Mesothelial cell of epicardium (in vitro differentiated cells): Measurements from ENCODE around the gene ZNF497. TPM values are rescaled to one million over a fixed set of nuclear protein-coding genes. Genes with fewer than 3 reads are reported as not detected.

ENCODE experiments used
- DNase-seq, 2 experiments: peaks; one replicate each; pipeline ENCODE4 v3.0.0; 2021; ENCODE audit warnings: low spot score in 2 of 2; ENCODE audit not compliant: unreplicated experiment in 2 of 2
- H3K27ac Mint-ChIP-seq: 2 replicates; pipeline ENCODE4 v1.8.0; 2021; ENCODE audit warnings: mixed read lengths
- H3K27me3 Mint-ChIP-seq: 2 replicates; pipeline ENCODE4 v1.8.0; 2021; ENCODE audit warnings: low read depth, mixed read lengths
- H3K36me3 Mint-ChIP-seq: 2 replicates; pipeline ENCODE4 v1.8.0; 2021; ENCODE audit warnings: mixed read lengths
- H3K4me1 Mint-ChIP-seq: 2 replicates; pipeline ENCODE4 v1.8.0; 2021; ENCODE audit warnings: mixed read lengths
- H3K4me3 Mint-ChIP-seq: 2 replicates; pipeline ENCODE4 v1.8.0; 2021; ENCODE audit warnings: mild to moderate bottlenecking, moderate library complexity, mixed read lengths
- H3K9me3 Mint-ChIP-seq: 2 replicates; pipeline ENCODE4 v1.8.0; 2021; ENCODE audit warnings: mixed read lengths
- total RNA-seq: library from RNA; stranded (reverse); gene quantifications from 3 replicates; pipeline ENCODE4 v1.2.1, GENCODE V29; 2021
- TF ChIP-seq, protein P1 (sequence below): fragments of 200-600 bp; sonication (generic); IDR thresholded peaks from one replicate; pipeline ENCODE4 v1.5.0; 2021; ENCODE audit warnings: antibody characterized with exemption; ENCODE audit not compliant: unreplicated experiment

The ZNF497 gene
- 6.6 to 7.6 TPM (median 6.9 TPM) in 3 replicates for total RNA-seq

DNA sequence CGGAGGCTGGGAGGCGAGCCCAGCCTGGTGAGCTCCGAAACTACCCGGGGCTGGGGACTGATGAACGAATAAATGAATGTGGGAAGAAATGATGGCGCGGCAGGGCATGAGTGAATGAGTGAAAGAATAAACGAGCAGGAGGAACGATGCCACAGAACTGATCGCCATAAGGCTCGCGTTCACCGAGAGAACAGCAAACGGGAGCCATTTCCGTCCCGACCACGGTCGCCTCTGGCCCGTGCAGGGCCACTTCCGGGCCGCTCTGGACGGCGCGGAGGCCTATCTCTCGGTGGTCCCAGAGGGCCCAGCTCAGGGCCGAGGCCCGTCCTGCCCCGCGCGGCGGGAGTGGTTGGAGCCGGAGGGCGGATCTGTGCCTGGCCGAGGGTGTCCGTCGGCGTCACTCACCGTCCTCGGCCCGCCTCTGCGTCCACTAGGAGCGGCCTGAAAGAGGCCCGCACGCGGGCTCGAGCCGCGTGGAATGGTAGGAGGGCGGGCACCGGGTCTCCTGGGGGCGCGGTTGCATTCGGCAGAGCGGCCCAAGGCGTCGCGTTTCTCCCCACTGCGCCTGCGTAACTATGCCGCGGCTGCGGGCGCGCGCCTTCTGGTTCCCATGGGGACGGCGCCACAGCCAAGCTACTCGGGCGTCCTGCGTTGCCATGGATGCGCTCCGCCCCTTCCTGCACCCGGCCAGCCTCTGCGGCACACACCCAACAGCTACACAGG is at the start of gene ZNF497:
ZNF497 (minus strand) TSS at position 480 of the 723 bp plus-strand sequence. CDS start 5,116 bp downstream, outside the sequence.
- Mint-ChIP-seq H3K4me3 (peak within 1 kb of the TSS; percentile 98), H3K4me1 (peaks cover 10% of the 10 kb centered on the region), H3K27ac (peak within 1 kb of the TSS; percentile 99), H3K36me3 (peaks cover 3% of the 10 kb centered on the region), H3K9me3 (no peaks in the 10 kb centered on the region), H3K27me3 (no peaks in the 10 kb centered on the region)
- TF ChIP-seq, protein P1, sequence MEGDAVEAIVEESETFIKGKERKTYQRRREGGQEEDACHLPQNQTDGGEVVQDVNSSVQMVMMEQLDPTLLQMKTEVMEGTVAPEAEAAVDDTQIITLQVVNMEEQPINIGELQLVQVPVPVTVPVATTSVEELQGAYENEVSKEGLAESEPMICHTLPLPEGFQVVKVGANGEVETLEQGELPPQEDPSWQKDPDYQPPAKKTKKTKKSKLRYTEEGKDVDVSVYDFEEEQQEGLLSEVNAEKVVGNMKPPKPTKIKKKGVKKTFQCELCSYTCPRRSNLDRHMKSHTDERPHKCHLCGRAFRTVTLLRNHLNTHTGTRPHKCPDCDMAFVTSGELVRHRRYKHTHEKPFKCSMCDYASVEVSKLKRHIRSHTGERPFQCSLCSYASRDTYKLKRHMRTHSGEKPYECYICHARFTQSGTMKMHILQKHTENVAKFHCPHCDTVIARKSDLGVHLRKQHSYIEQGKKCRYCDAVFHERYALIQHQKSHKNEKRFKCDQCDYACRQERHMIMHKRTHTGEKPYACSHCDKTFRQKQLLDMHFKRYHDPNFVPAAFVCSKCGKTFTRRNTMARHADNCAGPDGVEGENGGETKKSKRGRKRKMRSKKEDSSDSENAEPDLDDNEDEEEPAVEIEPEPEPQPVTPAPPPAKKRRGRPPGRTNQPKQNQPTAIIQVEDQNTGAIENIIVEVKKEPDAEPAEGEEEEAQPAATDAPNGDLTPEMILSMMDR = no peak
- DNase-seq = peak; percentile 95 to 98

DNA sequence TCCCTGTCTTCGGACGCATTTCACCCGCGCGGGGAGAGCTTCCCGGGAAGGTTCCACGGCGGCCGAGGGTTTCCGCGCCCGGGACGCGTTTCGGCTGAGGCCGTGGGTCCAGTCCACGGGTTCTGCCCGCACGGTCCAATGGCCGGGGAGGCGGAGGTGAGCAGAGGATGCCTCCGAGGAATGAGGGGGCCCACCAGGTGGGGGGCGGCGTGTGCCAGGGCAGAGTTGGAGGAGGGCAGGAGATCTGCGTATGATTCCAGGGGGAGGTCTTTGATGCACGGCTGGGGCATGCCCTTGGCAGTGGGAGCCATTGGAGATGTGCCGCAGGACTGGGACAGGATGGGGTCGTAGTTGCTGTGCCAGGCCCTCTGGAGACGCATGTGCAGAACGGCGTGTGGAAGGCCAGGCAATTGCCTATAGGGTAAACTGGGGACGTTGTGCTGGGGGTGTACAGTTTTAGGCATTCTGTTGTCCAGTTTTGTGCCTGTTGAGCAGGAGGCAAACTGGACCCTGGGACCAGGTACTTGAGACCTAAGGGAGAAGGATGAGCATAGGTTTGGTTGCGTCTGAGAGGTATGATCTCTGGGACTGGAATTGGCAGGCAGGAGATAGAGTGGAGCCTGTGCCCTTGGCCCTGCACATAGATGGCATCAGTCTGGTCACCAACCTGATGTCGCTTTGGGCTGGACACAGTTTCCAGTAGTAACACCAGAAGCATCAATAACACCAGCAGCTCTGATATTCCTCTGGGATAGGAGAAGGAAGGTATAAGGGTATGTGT is 46.6 kb upstream of the ZNF497 start:
- Mint-ChIP-seq H3K36me3 (peaks cover 6% of the 10 kb centered on the region), H3K27ac (peak overlapping the region; percentile 63), H3K27me3 (no peaks in the 10 kb centered on the region), H3K9me3 (no peaks in the 10 kb centered on the region), H3K4me1 (peaks cover 23% of the 10 kb centered on the region), H3K4me3 (peak overlapping the region; percentile 83)
- DNase-seq = peak in 1 of 2 experiments; percentile 54
- TF ChIP-seq, protein P1 = no peak

DNA sequence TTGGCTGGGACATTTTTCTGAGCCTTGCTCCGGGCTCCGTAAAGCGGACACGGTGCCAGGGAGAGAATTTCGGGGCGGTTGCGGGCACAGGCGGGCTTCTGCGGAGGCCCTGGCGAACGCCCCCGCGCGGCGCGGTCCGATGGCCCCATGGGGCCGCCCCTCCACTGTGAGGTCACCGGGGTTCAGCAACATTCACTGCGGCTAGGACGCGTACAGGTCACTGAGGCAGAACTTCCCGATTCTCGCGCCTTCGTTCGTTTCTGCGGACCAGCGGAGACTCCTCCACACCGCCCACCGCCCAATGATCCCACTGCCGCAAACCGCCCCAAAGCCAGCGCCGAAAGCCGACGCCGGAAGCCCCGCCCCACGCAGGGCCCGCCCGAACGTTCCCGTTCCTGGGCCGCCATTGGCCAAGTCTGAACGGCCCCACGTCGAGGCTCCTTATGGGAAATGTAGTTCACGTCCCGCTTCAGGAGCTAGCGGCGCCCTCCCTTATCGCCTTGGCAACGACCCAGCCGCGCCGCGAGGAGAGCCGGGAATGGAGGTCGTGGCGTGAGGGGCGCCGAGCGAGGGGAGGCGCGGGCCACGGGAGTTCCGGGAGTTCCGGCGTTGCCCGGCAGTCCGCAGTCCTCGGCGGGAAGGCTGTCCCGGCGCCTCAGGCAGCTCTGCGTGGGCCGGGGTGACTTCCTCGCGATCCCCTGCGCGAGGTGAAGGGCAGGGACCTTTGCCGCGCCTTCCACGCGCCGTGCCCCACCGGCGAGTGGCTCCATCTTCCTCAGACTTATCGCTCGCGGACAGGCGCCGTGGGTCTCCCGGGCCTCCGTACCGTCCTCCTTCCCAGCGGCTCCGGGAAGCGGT is 45.8 kb upstream of the ZNF497 start, which contains the start of gene ZNF584:
ZNF584 (plus strand) TSS at position 498 of the 858 bp plus-strand sequence. CDS start 499 bp downstream, outside the sequence.
- Mint-ChIP-seq H3K27ac (peak within 1 kb of the TSS; percentile 94), H3K36me3 (peaks cover 6% of the 10 kb centered on the region), H3K4me1 (peaks cover 23% of the 10 kb centered on the region), H3K27me3 (no peaks in the 10 kb centered on the region), H3K4me3 (peak within 1 kb of the TSS; percentile 83), H3K9me3 (no peaks in the 10 kb centered on the region)
- TF ChIP-seq, protein P1 = no peak
- DNase-seq = peak; percentile 91 to 95

DNA sequence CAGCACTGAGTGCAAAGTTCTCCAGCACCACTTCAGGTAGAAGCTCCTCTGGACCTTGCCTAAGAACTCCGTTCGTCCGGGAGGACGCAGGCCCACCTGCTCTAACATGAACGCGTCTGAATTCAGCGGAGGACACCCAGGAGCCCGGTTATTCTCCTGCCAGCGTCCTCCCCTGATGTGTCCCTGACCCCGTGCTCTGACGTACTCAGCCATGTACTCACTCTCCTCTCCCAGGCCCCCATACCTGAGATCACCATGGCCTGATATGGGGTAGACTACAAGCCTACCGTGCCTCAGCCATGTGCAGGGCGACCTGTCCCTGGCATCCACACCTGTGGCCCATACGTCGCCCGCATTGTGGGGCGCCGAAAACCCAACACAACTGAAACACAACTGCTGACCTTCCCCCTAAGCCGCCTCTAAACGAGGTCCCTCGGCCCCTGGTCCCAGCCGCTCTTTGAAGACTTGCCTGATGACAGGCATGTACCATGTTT is 45.2 kb upstream of the ZNF497 start:
- no peak for DNase-seq
- TF ChIP-seq, protein P1 = no peak
- peaks cover 4% of the 10 kb centered on the region for H3K36me3 Mint-ChIP-seq
- no peaks in the 10 kb centered on the region for H3K9me3 Mint-ChIP-seq
- H3K4me3 Mint-ChIP-seq = peak overlapping the region; percentile 83
- peaks cover 23% of the 10 kb centered on the region for H3K4me1 Mint-ChIP-seq
- peak overlapping the region; percentile 94 for H3K27ac Mint-ChIP-seq
- H3K27me3 Mint-ChIP-seq = no peaks in the 10 kb centered on the region
